Tibial artery (tissue), 4 donors: ENCODE results near the gene CDKL5.
A peak's percentile ranks its signal among the peaks of the same experiment; 100 is the strongest.

Source experiments
- DNase-seq, 2 donors: peaks; one replicate each; pipeline ENCODE4 v3.0.0-alpha.2; 2019
- H3K27ac ChIP-seq, 2 donors: fragments of 200-600 bp; sonication (generic) in 1 of 2; 1 replicate in 1 of 2; 2 replicates in 1 of 2; pipeline ENCODE4 v1.5.1; 2018 to 2019; ENCODE audit warnings: mild to moderate bottlenecking in 1 of 2
- H3K27me3 ChIP-seq, 2 donors: fragments of 200-600 bp; sonication (generic) in 1 of 2; one replicate each; pipeline versions ENCODE4 v1.5.1 to v1.6.0; 2016 to 2019
- H3K36me3 ChIP-seq, 3 donors: fragments of 200-600 bp; sonication (generic) in 2 of 3; one replicate each; pipeline ENCODE4 v1.5.1; 2016 to 2019; ENCODE audit warnings: mild to moderate bottlenecking in 2 of 3
- H3K4me1 ChIP-seq, 4 donors: fragments of 200-600 bp; sonication (generic) in 2 of 4; 1 replicate in 3 of 4; 2 replicates in 1 of 4; pipeline ENCODE4 v1.5.1; 2016 to 2019
- H3K4me3 ChIP-seq, 2 donors: fragments of 200-600 bp; sonication (generic) in 1 of 2; 1 replicate in 1 of 2; 2 replicates in 1 of 2; pipeline ENCODE4 v1.5.1; 2018 to 2019; ENCODE audit warnings: mild to moderate bottlenecking in 2 of 2
- H3K9me3 ChIP-seq, 3 donors: fragments of 200-600 bp; sonication (generic) in 1 of 3; one replicate each; pipeline ENCODE4 v1.5.1; 2016 to 2019
- CTCF ChIP-seq, 2 experiments: fragments of 200-600 bp in 1 of 2; fragments of 450-650 bp in 1 of 2; IDR thresholded peaks; one replicate each; pipeline ENCODE4 v1.5.1; 2017 to 2019; ENCODE audit warnings: antibody characterized with exemption in 2 of 2, mild to moderate bottlenecking in 1 of 2, moderate library complexity in 1 of 2
- intact Hi-C: fragments of 100-400 bp; cut with DNase I; formaldehyde crosslinking; loops from one replicate; pipeline ENCODE4 v1.15.0; 2023; ENCODE audit warnings: low total_unique reads

CDKL5 gene

DNA sequence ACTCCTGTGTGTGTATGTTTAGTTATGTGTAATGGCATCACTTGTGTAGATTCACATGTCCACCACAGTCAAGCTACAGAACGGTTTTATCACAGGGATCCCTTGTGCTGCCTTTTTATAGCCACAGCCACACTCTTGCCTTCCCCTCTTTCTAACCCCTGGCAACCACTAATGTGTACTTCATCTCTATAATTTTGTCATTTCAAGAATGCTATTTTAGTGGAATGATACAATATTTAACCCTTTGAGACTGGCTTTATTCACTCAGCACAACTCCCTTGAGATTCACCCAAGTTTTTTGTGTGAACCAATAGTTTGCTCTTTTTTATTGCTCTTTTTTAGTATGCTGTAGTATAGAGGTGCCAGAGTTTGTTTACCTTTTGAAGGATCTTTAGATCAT lies 112.1 kb downstream of the CDKL5 start:
- Histone ChIP-seq H3K27me3 (no peaks in the 10 kb centered on the region), H3K4me1 (peaks cover 0 to 7% (median 0%) of the 10 kb centered on the region in 4 donors), H3K9me3 (no peaks in the 10 kb centered on the region), H3K27ac (no peak overlapping the region), H3K36me3 (no peaks in the 10 kb centered on the region), H3K4me3 (no peak overlapping the region)
- no peak for TF ChIP-seq CTCF (IDR thresholded peaks at IDR 0.05)
- intact Hi-C loops = no loop called here
- no peak for DNase-seq

- peaks cover 0 to 19% (median 0%) of the 10 kb centered on the region in 4 donors for H3K4me1 ChIP-seq
- intact Hi-C loops = no loop called here
- H3K36me3 ChIP-seq = no peaks in the 10 kb centered on the region
- DNase-seq = no peak
- H3K9me3 ChIP-seq = no peaks in the 10 kb centered on the region
- no peak overlapping the region for H3K27ac ChIP-seq
- H3K27me3 ChIP-seq = no peaks in the 10 kb centered on the region
- H3K4me3 ChIP-seq = no peak overlapping the region
- no peak for TF ChIP-seq CTCF (IDR thresholded peaks at IDR 0.05)
These were observed 116.7 kb downstream of the CDKL5 start for GRCh38 chrX:18542131-18542530.

- Histone ChIP-seq H3K9me3 (no peaks in the 10 kb centered on the region), H3K4me1 (peaks cover 0 to 19% (median 0%) of the 10 kb centered on the region in 4 donors), H3K4me3 (no peak overlapping the region), H3K27me3 (no peaks in the 10 kb centered on the region), H3K27ac (peak overlapping the region; percentile 4 to 49), H3K36me3 (no peaks in the 10 kb centered on the region)
- DNase-seq = no peak
- TF ChIP-seq CTCF (IDR thresholded peaks at IDR 0.05) = no peak
- intact Hi-C loops = no loop called here
These were observed 117.5 kb downstream of the CDKL5 start for GRCh38 chrX:18542905-18543304.

GRCh38 chrX:18543738-18544137 lies 118.3 kb downstream of the CDKL5 start:
- TF ChIP-seq CTCF (IDR thresholded peaks at IDR 0.05) = no peak
- no peaks in the 10 kb centered on the region for H3K27me3 ChIP-seq
- peak overlapping the region in 1 of 2 donors; percentile 49 for H3K27ac ChIP-seq
- H3K9me3 ChIP-seq = no peaks in the 10 kb centered on the region
- no peak for DNase-seq
- H3K4me3 ChIP-seq = no peak overlapping the region
- intact Hi-C loops = no loop called here
- no peaks in the 10 kb centered on the region for H3K36me3 ChIP-seq
- peaks cover 0 to 19% (median 0%) of the 10 kb centered on the region in 4 donors for H3K4me1 ChIP-seq

DNA sequence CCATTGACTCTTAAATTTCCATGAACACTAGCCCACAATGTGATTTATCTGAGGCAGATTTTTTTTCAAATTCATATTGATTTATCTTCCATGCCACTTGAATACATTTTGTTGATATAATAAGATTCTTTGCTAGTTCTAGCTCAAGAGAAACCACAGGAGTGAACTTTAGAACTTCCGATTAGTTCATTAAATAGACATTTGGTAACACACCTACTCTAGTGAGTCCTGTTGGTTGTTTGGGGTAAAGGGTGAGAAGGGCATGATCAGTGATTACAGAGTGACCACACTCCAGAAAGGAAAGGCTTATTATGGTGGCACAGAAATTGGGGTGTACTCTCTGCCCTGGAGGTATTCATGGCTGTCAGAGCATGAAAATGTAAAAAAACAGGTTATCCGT lies 120.4 kb downstream of the CDKL5 start:
- intact Hi-C loops = no loop called here
- TF ChIP-seq CTCF (IDR thresholded peaks at IDR 0.05) = no peak

GRCh38 chrX:18548996-18549395 lies 123.6 kb downstream of the CDKL5 start:
- Histone ChIP-seq H3K9me3 (no peaks in the 10 kb centered on the region), H3K4me3 (no peak overlapping the region), H3K4me1 (peaks cover 0 to under 1% (median 0%) of the 10 kb centered on the region in 4 donors), H3K27me3 (no peaks in the 10 kb centered on the region), H3K36me3 (no peaks in the 10 kb centered on the region), H3K27ac (no peak overlapping the region)
- DNase-seq = no peak
- TF ChIP-seq CTCF (IDR thresholded peaks at IDR 0.05) = no peak
- intact Hi-C loops = no loop called here

More for the DNA sequence above, 120.4 kb downstream of the CDKL5 start:
- no peaks in the 10 kb centered on the region for H3K9me3 ChIP-seq
- H3K27me3 ChIP-seq = no peaks in the 10 kb centered on the region
- no peak for DNase-seq
- peaks cover 0 to 19% (median 0%) of the 10 kb centered on the region in 4 donors for H3K4me1 ChIP-seq
- H3K4me3 ChIP-seq = no peak overlapping the region
- no peak overlapping the region for H3K27ac ChIP-seq
- no peaks in the 10 kb centered on the region for H3K36me3 ChIP-seq
